ENCODE results near the gene RARRES2.

The RARRES2 gene

DNA sequence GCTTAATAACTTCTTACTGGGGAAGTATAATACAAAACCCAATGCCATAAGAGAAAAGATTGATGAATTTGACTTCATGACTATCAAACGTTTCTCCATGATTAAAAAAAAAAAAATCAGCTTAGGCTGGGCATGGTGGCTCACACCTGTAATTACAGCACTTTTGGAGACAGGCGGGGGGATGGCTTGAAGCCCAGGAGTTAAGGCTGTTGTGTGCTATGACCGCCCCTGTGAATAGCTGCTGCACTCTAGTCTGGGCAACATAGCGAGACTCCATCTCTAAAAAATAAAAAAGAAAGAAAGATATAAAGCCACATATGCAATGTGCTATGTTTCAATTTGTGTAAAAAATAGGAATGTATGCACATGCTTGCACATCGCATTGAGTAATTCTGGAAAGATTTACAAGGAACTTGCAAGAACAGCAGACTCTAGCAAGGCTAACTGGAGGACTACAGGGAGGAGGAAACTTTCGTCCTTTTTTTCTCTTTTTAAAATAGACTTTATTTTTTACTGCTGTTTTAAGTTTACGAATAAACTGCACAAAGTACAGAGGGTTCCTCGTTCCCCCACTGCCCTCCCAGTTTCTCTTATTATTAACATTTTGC is 10.3 kb upstream of the RARRES2 start:
- no peak overlapping the region for H3K27ac ChIP-seq
- TF ChIP-seq, protein P1, sequence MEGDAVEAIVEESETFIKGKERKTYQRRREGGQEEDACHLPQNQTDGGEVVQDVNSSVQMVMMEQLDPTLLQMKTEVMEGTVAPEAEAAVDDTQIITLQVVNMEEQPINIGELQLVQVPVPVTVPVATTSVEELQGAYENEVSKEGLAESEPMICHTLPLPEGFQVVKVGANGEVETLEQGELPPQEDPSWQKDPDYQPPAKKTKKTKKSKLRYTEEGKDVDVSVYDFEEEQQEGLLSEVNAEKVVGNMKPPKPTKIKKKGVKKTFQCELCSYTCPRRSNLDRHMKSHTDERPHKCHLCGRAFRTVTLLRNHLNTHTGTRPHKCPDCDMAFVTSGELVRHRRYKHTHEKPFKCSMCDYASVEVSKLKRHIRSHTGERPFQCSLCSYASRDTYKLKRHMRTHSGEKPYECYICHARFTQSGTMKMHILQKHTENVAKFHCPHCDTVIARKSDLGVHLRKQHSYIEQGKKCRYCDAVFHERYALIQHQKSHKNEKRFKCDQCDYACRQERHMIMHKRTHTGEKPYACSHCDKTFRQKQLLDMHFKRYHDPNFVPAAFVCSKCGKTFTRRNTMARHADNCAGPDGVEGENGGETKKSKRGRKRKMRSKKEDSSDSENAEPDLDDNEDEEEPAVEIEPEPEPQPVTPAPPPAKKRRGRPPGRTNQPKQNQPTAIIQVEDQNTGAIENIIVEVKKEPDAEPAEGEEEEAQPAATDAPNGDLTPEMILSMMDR (conservative IDR thresholded peaks at IDR 0.05), result no peak

DNA sequence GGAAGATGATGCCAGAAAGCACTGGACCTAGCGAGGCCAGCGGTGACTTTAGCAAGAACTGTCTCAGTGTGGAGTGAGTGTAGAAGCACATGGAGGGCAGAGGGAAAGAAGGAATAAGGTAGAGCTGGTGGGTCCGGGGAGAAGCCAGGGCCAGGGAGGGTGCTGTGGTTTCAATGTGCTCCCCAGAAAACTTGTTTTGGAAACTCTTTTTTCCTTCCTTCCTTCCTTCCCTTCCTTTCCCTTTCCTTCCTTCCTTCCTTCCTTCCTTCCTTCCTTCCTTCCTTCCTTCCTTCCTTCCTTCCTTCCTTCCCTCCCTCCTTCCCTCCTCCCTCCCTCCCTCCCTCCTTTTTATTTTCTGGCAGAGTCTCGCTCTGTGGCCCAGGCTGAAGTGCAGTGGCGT is 5.5 kb upstream of the RARRES2 start:
- no peak overlapping the region for H3K27ac ChIP-seq
- TF ChIP-seq, protein P1 (conservative IDR thresholded peaks at IDR 0.05), result no peak

DNA sequence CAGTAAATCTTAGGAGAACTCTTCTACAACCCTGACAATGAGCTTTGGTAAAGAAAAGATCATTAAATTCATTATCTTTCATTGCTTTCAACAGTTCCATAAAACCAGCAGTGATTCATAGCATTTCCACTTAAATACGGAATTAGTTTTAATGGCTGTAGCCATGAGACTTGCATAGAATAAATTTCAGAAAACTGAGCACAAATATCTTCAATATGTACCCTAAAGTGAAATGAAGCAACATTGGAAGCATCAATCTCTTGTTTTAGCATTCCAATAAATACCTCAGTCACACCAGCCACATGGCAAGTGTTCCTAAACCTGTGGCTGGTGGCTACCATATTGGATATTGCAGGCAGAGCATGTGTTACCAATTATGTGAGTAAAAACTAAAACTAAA is 3.6 kb upstream of the RARRES2 start:
- TF ChIP-seq, protein P1 (conservative IDR thresholded peaks at IDR 0.05), result no peak
- no peak overlapping the region for H3K27ac ChIP-seq

DNA sequence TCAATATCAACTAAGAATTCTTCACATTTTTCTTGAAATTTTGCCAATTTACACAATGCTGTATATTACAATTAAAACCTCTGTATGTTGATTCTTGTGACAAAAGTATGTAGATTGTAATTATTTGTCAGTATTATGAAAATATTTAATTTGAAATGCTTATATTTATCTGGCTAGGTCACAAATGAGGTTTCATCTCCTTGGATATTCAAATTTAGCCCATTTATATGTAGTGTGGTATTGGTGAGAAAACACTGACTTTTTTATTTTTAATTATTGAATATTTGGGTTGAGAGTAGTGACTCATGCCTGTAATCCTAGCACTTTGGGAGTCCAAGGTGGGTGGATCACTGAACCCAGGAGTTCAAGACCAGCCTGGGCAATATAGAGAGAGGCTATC is 2.9 kb upstream of the RARRES2 start:
- TF ChIP-seq, protein P1 (conservative IDR thresholded peaks at IDR 0.05), result no peak
- no peak overlapping the region for H3K27ac ChIP-seq

DNA sequence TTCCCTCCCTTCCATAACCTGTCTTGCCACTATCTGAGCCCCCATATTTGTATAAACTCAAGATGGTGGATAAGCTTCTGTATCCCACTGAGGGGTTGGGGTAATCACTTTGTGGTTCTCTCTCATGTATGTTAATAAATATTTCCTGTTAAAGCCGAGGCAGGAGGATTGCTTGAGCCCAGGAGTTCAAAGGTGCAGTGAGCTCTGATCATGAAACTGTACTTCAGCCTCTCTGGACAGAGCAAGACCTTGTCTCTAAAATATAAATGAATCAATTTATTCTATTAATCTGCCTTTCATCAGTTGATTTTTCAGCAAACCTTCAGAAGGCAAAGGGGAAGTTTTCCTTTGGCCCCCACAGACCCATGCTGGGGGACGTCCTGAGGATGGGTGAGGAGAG is 1.8 kb upstream of the RARRES2 start:
- TF ChIP-seq, protein P1 (conservative IDR thresholded peaks at IDR 0.05), result no peak
- H3K27ac ChIP-seq, result no peak overlapping the region

DNA sequence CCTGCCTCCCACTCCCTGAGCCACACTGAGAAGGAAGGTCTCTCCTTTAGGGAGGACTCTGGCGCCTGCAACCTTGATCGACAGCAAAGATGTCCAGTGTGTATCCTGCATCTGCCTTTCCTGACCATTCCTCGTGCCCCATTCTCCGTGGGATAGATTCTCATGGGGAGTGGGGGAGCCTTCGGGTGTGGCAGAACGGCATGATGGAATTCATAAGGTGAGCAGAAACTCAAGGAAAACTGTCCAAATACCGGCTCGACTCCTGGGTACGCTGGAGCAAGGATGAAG is 636 bp upstream of the RARRES2 start:
- no peak overlapping the region for H3K27ac ChIP-seq
- TF ChIP-seq, protein P1 (conservative IDR thresholded peaks at IDR 0.05), result no peak

DNA sequence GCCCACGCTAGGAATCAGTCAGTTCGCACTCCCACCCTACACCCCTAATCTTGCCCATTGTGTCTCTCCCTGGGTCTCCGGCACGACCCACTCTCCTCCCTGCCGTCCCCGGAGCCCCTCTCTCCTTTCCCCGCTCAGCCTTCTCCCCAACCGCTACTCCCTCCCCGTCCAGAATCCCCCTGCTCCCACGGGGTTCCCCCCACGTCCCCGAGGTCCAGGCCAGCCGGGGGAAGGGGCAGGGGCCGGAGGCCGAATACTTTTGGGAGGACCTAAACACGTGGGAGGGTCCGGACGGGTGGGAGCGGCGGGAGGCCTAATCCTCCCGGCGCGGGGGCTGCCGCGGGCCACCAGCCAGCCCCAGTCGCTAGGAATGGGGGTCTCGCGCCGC is 560 bp downstream of the RARRES2 start:
- H3K27ac ChIP-seq, result no peak overlapping the region

More for the DNA sequence above, 560 bp downstream of the RARRES2 start:
- TF ChIP-seq, protein P1 (conservative IDR thresholded peaks at IDR 0.05), result no peak
